Cortex of kidney (tissue), 1 donor: ENCODE results near the gene ARFGEF3.
"Not testable (repeated sequence)": the region's sequence is repeated elsewhere in the genome, so short reads cannot be mapped to it uniquely, and the experiment has no call there.

Source experiments
- DNase-seq: peaks from one replicate; lab custom pipeline; 2025; lab: John Stamatoyannopoulos, UW

Gene ARFGEF3

GRCh38 chr6:138277835-138278234 lies 116.1 kb downstream of the ARFGEF3 start:
- DNase-seq: no peak

- DNase-seq: no peak
Observed at GRCh38 chr6:138278326-138278725, 116.6 kb downstream of the ARFGEF3 start.

GRCh38 chr6:138285800-138286199 lies 124.1 kb downstream of the ARFGEF3 start:
- DNase-seq: no peak

- DNase-seq: no peak
Observed at GRCh38 chr6:138286698-138287097, 125.0 kb downstream of the ARFGEF3 start.

GRCh38 chr6:138287144-138287955 lies 125.6 kb downstream of the ARFGEF3 start:
- DNase-seq: no peak

GRCh38 chr6:138288428-138289085 lies 126.8 kb downstream of the ARFGEF3 start:
- not testable (repeated sequence) for DNase-seq

- no peak for DNase-seq
Observed at GRCh38 chr6:138289739-138290138, 128.0 kb downstream of the ARFGEF3 start.

GRCh38 chr6:138290423-138290962 lies 128.8 kb downstream of the ARFGEF3 start:
- DNase-seq: no peak

GRCh38 chr6:138291036-138291848 lies 129.5 kb downstream of the ARFGEF3 start:
- no peak for DNase-seq

GRCh38 chr6:138291849-138292181 lies 130.1 kb downstream of the ARFGEF3 start:
- no peak for DNase-seq

- DNase-seq: no peak
Observed at GRCh38 chr6:138292482-138292881, 130.7 kb downstream of the ARFGEF3 start.

GRCh38 chr6:138293428-138294395 lies 132.0 kb downstream of the ARFGEF3 start:
- DNase-seq: no peak

GRCh38 chr6:138296381-138296780 lies 134.6 kb downstream of the ARFGEF3 start:
- no peak for DNase-seq

- no peak for DNase-seq
Observed at GRCh38 chr6:138296786-138297185, 135.0 kb downstream of the ARFGEF3 start.

- no peak for DNase-seq
Observed at GRCh38 chr6:138297761-138298298, 136.1 kb downstream of the ARFGEF3 start.

GRCh38 chr6:138300469-138300868 lies 138.7 kb downstream of the ARFGEF3 start:
- DNase-seq: no peak

GRCh38 chr6:138302554-138302953 lies 140.8 kb downstream of the ARFGEF3 start:
- no peak for DNase-seq

- DNase-seq: no peak
Observed at GRCh38 chr6:138307352-138307751, 145.6 kb downstream of the ARFGEF3 start.

GRCh38 chr6:138307816-138308730 lies 146.3 kb downstream of the ARFGEF3 start:
- no peak for DNase-seq

GRCh38 chr6:138308731-138309110 lies 147.0 kb downstream of the ARFGEF3 start:
- DNase-seq: no peak
